ENCODE results near the gene KLHL9.

The KLHL9 gene

DNA sequence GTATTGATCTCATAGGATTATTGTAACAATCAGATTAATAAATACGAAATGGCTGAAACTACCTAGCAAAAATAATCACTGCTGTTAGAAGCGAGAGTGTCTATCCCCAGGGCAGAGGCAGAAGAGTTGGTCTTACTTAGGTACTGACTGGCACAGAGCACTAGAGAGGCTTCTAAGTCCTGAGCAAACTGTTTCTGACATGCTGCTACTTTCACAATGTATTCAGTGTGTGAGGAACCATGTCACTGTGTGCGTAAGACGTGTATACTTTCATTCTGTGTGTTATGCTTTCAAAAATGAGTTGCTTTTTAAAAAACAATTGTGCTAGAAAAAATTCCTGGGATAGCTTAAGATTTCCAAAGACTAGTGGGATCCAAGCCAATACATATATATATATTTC, 5.5 kb upstream of the KLHL9 start:
- Histone ChIP-seq H3K36me3 (ENCODE audit: control insufficient read depth, insufficient read depth, low read length) (no peaks in the 10 kb centered on the region), H3K9me3 (ENCODE audit: control insufficient read depth, low read length) (no peaks in the 10 kb centered on the region), H3K27ac (no peak overlapping the region), H3K79me2 (no peaks in the 10 kb centered on the region), H3K4me1 (no peaks in the 10 kb centered on the region), H3K27me3 (ENCODE audit: control insufficient read depth, insufficient read depth, low read length) (no peaks in the 10 kb centered on the region), H3K4me3 (ENCODE audit: low read depth, low read length) (no peak overlapping the region), H2AFZ (no peak overlapping the region), H3K9ac (no peak overlapping the region), H3K4me2 (ENCODE audit: low read length) (no peak overlapping the region)
- no peak for TF ChIP-seq CTCF (IDR thresholded peaks at IDR 0.05)

DNA sequence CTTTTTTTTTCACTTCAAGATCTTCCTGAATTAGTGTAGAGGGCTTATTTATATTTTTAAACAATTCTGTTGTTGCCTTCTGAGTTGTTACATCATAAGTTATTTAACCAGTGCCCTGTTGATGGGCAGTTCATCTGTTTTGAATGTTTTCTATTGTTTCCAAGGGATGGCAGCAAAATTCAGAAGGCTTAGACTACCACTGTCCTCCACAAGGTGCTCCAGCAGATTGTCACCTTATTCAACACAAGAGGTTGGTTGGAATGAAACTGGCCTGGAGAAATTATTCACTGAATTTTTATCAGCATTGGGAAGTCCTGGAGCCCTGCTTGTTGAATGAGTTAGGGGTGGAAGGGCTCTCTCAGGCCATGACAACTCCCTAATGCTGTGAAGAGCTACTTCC, 1.3 kb upstream of the KLHL9 start:
- no peak overlapping the region for H3K4me2 ChIP-seq (ENCODE audit: low read length)
- no peaks in the 10 kb centered on the region for H3K27me3 ChIP-seq (ENCODE audit: control insufficient read depth, insufficient read depth, low read length)
- peaks cover 15% of the 10 kb centered on the region for H3K79me2 ChIP-seq
- H3K9ac ChIP-seq: no peak overlapping the region
- H3K9me3 ChIP-seq (ENCODE audit: control insufficient read depth, low read length): no peaks in the 10 kb centered on the region
- no peaks in the 10 kb centered on the region for H3K4me1 ChIP-seq
- no peak overlapping the region for H3K27ac ChIP-seq
- H3K36me3 ChIP-seq (ENCODE audit: control insufficient read depth, insufficient read depth, low read length): no peaks in the 10 kb centered on the region
- no peak overlapping the region for H3K4me3 ChIP-seq (ENCODE audit: low read depth, low read length)
- peak overlapping the region; percentile 98 for H2AFZ ChIP-seq
- TF ChIP-seq CTCF (IDR thresholded peaks at IDR 0.05): no peak

DNA sequence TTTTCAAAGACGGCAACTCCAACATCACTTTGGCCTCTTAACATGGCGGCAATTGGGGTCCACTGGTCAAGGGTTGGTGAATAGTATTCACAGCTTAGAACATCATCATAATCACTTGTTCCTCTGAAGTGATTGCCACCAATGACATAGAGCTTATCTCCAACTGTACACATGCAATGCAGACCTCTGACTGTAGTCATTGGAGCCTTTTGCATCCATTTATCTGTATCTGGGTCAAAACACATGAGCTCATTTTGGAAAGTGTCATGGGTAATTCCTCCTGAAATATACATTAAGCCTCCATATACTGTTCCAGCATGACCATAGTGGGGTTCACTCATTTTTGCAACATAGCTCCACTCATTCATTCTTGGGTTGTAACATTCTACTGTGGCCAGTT, 2.0 kb downstream of the KLHL9 start:
- no peaks in the 10 kb centered on the region for H3K4me1 ChIP-seq
- H3K4me2 ChIP-seq (ENCODE audit: low read length): peak overlapping the region; percentile 89
- H2AFZ ChIP-seq: no peak overlapping the region
- H3K9me3 ChIP-seq (ENCODE audit: control insufficient read depth, low read length): no peaks in the 10 kb centered on the region
- no peak overlapping the region for H3K27ac ChIP-seq
- H3K27me3 ChIP-seq (ENCODE audit: control insufficient read depth, insufficient read depth, low read length): no peaks in the 10 kb centered on the region
- H3K4me3 ChIP-seq (ENCODE audit: low read depth, low read length): no peak overlapping the region
- H3K9ac ChIP-seq: no peak overlapping the region
- no peaks in the 10 kb centered on the region for H3K36me3 ChIP-seq (ENCODE audit: control insufficient read depth, insufficient read depth, low read length)
- no peak for TF ChIP-seq CTCF (IDR thresholded peaks at IDR 0.05)
- H3K79me2 ChIP-seq: peaks cover 15% of the 10 kb centered on the region

GRCh38 chr9:21331676-21332402, 3.4 kb downstream of the KLHL9 start:
- Histone ChIP-seq H3K27me3 (ENCODE audit: control insufficient read depth, insufficient read depth, low read length) (no peaks in the 10 kb centered on the region), H2AFZ (no peak overlapping the region), H3K36me3 (ENCODE audit: control insufficient read depth, insufficient read depth, low read length) (no peaks in the 10 kb centered on the region), H3K79me2 (peaks cover 15% of the 10 kb centered on the region), H3K9ac (no peak overlapping the region), H3K4me3 (ENCODE audit: low read depth, low read length) (no peak overlapping the region), H3K4me1 (no peaks in the 10 kb centered on the region), H3K4me2 (ENCODE audit: low read length) (no peak overlapping the region), H3K9me3 (ENCODE audit: control insufficient read depth, low read length) (no peaks in the 10 kb centered on the region), H3K27ac (no peak overlapping the region)
- TF ChIP-seq CTCF (IDR thresholded peaks at IDR 0.05): no peak

- H3K9ac ChIP-seq: no peak overlapping the region
- no peaks in the 10 kb centered on the region for H3K4me1 ChIP-seq
Observed at GRCh38 chr9:21326526-21327139, 8.6 kb downstream of the KLHL9 start.

More at GRCh38 chr9:21326526-21327139, 8.6 kb downstream of the KLHL9 start:
- H3K9me3 ChIP-seq (ENCODE audit: control insufficient read depth, low read length): no peaks in the 10 kb centered on the region
- H3K79me2 ChIP-seq: no peaks in the 10 kb centered on the region
- no peak overlapping the region for H3K4me3 ChIP-seq (ENCODE audit: low read depth, low read length)
- H3K4me2 ChIP-seq (ENCODE audit: low read length): no peak overlapping the region
- H3K27ac ChIP-seq: no peak overlapping the region
- no peaks in the 10 kb centered on the region for H3K36me3 ChIP-seq (ENCODE audit: control insufficient read depth, insufficient read depth, low read length)
- TF ChIP-seq CTCF (IDR thresholded peaks at IDR 0.05): peak; percentile 54
- H2AFZ ChIP-seq: no peak overlapping the region
- no peaks in the 10 kb centered on the region for H3K27me3 ChIP-seq (ENCODE audit: control insufficient read depth, insufficient read depth, low read length)
